HepG2 (cell line): Measurements from ENCODE around the gene ERCC4. TPM values are rescaled to one million over a fixed set of nuclear protein-coding genes. Genes with fewer than 3 reads are reported as not detected.

Experiments used
- ATAC-seq: fragments of 200-7000 bp; cut with Tn5 transposase; 3 replicates; pipeline ENCODE4 v1.9.1; 2020; ENCODE audit warnings: mild to moderate bottlenecking, moderate library complexity
- BruUV-seq: library from RNA; stranded (reverse); fragments of 400-500 nt; replicated peaks from 2 replicates; lab custom pipeline; 2021; lab: Mats Ljungman, UMichigan
- CTCF ChIA-PET: fragments of 300-600 bp; formaldehyde crosslinking; extraction: SDS; loops from one replicate; lab custom pipeline; 2021; ENCODE audit warnings: low total read pairs, inconsistent platforms, low intra/inter-chr PET ratio; lab: Yijun Ruan, JAX
- POLR2A ChIA-PET: fragments of 350-600 bp; sonication (Branson Sonifier 250); formaldehyde crosslinking; loops from one replicate; lab custom pipeline; 2020; ENCODE audit warnings: antibody characterized with exemption, inconsistent platforms; lab: Yijun Ruan, JAX
- DNase-seq: peaks from one replicate; pipeline ENCODE4 v3.0.0-alpha.2; 2015; ENCODE audit warnings: low spot score
- FAIRE-seq: peaks from 3 replicates; lab custom pipeline; 2011; peaks lifted over from hg19 to GRCh38; lab: Jason Lieb, UNC
- H2AFZ ChIP-seq: one replicate; pipeline ENCODE4 v1.6.1; 2011; ENCODE audit warnings: low read length, inconsistent platforms
- H3K27ac ChIP-seq: fragments of 300-600 bp; 3 replicates; pipeline ENCODE4 v1.8.0; 2011; ENCODE audit warnings: mixed run types, mild to moderate bottlenecking, mixed read lengths, low read length, inconsistent platforms; ENCODE audit not compliant: insufficient read depth; ENCODE audit errors: extremely low read length
- H3K27me3 ChIP-seq, 2 experiments: fragments of 200-600 bp in 1 of 2; 2 replicates in 1 of 2; 3 replicates in 1 of 2; pipeline versions ENCODE4 v1.6.0 to v1.8.0; 2011; ENCODE audit warnings: low read length in 2 of 2, mild to moderate bottlenecking in 2 of 2, moderate library complexity in 2 of 2, inconsistent platforms in 1 of 2; ENCODE audit not compliant: insufficient read depth in 2 of 2, control insufficient read depth in 1 of 2
- H3K36me3 ChIP-seq, 2 experiments: fragments of 200-600 bp in 1 of 2; replicated peaks in 1 of 2; 2 replicates in 1 of 2; 3 replicates in 1 of 2; pipeline versions ENCODE4 v1.5.1 to v1.8.0; 2011; ENCODE audit warnings: low read length in 2 of 2, inconsistent platforms in 1 of 2; ENCODE audit not compliant: insufficient read depth in 2 of 2, control insufficient read depth in 1 of 2
- H3K4me1 ChIP-seq: 2 replicates; pipeline ENCODE4 v1.5.1; 2012; ENCODE audit warnings: low read length, inconsistent platforms; ENCODE audit not compliant: insufficient read depth
- H3K4me2 ChIP-seq: 2 replicates; pipeline ENCODE4 v1.6.0; 2011; ENCODE audit warnings: low read depth, low read length, inconsistent platforms
- H3K4me3 ChIP-seq, 3 experiments: fragments of 200-600 bp in 1 of 3; sonication (generic), shearing (Covaris generic) in 1 of 3; replicated peaks in 1 of 3; 2 replicates each; pipeline ENCODE4 v1.5.1; 2011 to 2016; ENCODE audit warnings: low read length in 3 of 3, inconsistent platforms in 2 of 3, low read depth in 2 of 3, mild to moderate bottlenecking in 2 of 3, control low read depth in 1 of 3, mixed read lengths in 1 of 3; ENCODE audit not compliant: insufficient read depth in 1 of 3
- H3K79me2 ChIP-seq: one replicate; pipeline ENCODE4 v1.6.1; 2011; ENCODE audit warnings: low read length, inconsistent platforms; ENCODE audit not compliant: insufficient read depth
- H3K9ac ChIP-seq: 2 replicates; pipeline ENCODE4 v1.6.0; 2011; ENCODE audit warnings: mild to moderate bottlenecking, low read depth, low read length, inconsistent platforms; ENCODE audit not compliant: insufficient read depth
- H3K9me3 ChIP-seq: 2 replicates; pipeline ENCODE4 v1.5.1; 2012; ENCODE audit warnings: mild to moderate bottlenecking, low read length
- H4K20me1 ChIP-seq: 2 replicates; pipeline ENCODE4 v1.6.0; 2011; ENCODE audit warnings: inconsistent platforms, mild to moderate bottlenecking, low read length, moderate library complexity; ENCODE audit not compliant: insufficient read depth
- CREM ChIP-seq, 2 experiments: sonication (generic) in 1 of 2; formaldehyde crosslinking in 1 of 2; IDR thresholded peaks; 2 replicates each; pipeline versions ENCODE4 v1.4.0 to v1.6.1; 2016 to 2020; ENCODE audit warnings: antibody characterized with exemption in 1 of 2, mild to moderate bottlenecking in 1 of 2, missing genetic modification reagents in 1 of 2
- MAFF ChIP-seq: IDR thresholded peaks from 2 replicates; pipeline ENCODE4 v1.6.1; 2011; ENCODE audit warnings: low read depth, low read length, improper control_type of control experiment
- MAFK ChIP-seq, 2 experiments: IDR thresholded peaks in 1 of 2; conservative IDR thresholded peaks in 1 of 2; 2 replicates each; pipeline ENCODE4 v1.6.1; 2011; ENCODE audit warnings: improper control_type of control experiment in 2 of 2, low read length in 2 of 2
- NR2F6 ChIP-seq, 2 experiments: IDR thresholded peaks; 2 replicates each; pipeline ENCODE4 v1.6.1; 2016; ENCODE audit warnings: antibody characterized with exemption in 1 of 2, mild to moderate bottlenecking in 1 of 2
- SP140L ChIP-seq: sonication (generic); formaldehyde crosslinking; IDR thresholded peaks from 2 replicates; pipeline ENCODE4 v1.4.0; 2020; ENCODE audit warnings: missing genetic modification reagents, borderline replicate concordance
- SRSF9 ChIP-seq: fragments of 200-400 bp; formaldehyde crosslinking; IDR thresholded peaks from 2 replicates; pipeline ENCODE4 v1.6.1; 2018; ENCODE audit warnings: borderline replicate concordance, mild to moderate bottlenecking, low read depth, low read length; ENCODE audit not compliant: insufficient read depth, poor library complexity, severe bottlenecking
- ZNF761 ChIP-seq: sonication (generic); formaldehyde crosslinking; conservative IDR thresholded peaks from 2 replicates; pipeline ENCODE4 v1.4.0; 2020; ENCODE audit warnings: mild to moderate bottlenecking, missing genetic modification reagents
- WGBS: methylation state at CpG from one replicate; pipeline ENCODE4 v1.1.6; 2017; ENCODE audit warnings: low lambda C conversion rate; 5-methylcytosine and 5-hydroxymethylcytosine counted together
- in situ Hi-C: cut with HindIII; loops from 2 replicates; pipeline ENCODE4 v1.10.0; 2017; ENCODE audit warnings: low pct_unique_long_range_greater_than_20kb; ENCODE audit not compliant: extremely low pct_ligation_motif_present
- intact Hi-C: fragments of 100-400 bp; cut with micrococcal nuclease; formaldehyde crosslinking; loops from one replicate; pipeline ENCODE4 v1.10.0; 2022; ENCODE audit not compliant: unreplicated experiment
- polyA plus RNA-seq, 8 experiments: library from polyadenylated mRNA; depleted of rRNA in 3 of 8; stranded (reverse) in 7 of 8; unstranded in 1 of 8; fragments of >200 nt; fragmentation: Illumina TruSeq in 4 of 8; extraction: Trizol in 4 of 8; gene quantifications; 2 replicates each; pipeline versions ENCODE4 v1.2.1 to v1.2.3, GENCODE V29; 2011 to 2016; ENCODE audit warnings: low read depth in 4 of 8, missing spikeins in 1 of 8, mixed read lengths in 1 of 8; ENCODE audit not compliant: insufficient read depth in 1 of 8
- total RNA-seq, 5 experiments: library from RNA; depleted of rRNA; stranded (reverse); fragments of >200 nt; fragmentation: Illumina TruSeq; extraction: Trizol; gene quantifications; 2 replicates each; pipeline ENCODE4 v1.2.3, GENCODE V29; 2016; ENCODE audit warnings: low read depth in 1 of 5

ERCC4 gene
- total and polyA plus RNA-seq, 2 of the 13 experiments (the other 11 are each of a cell fraction or from before 2014, with no cell fraction given), result 5.4 to 15.2 TPM

- no peak for TF ChIP-seq SP140L (CRISPR knock-in tag)
- TF ChIP-seq, all 625 proteins: peak for 0
Measured at GRCh38 chr16:13926891-13927290, 6.9 kb downstream of the ERCC4 start (continued).

GRCh38 chr16:13928646-13929045 lies 8.7 kb downstream of the ERCC4 start:
- ChIA-PET POLR2A (no interaction called here), CTCF (no interaction called here)
- no TSS peak for BruUV-seq
- H4K20me1 ChIP-seq, result 0 out of 2 replicates have a peak, but pooled peaks cover 4% of the 10 kb centered on the region
- peak; percentile 9 for TF ChIP-seq SRSF9
- TF ChIP-seq NR2F6 (IDR thresholded peaks at IDR 0.05), result no peak
- no peak for TF ChIP-seq NR2F6 (CRISPR knock-in tag; IDR thresholded peaks at IDR 0.05)
- peak; percentile 94 for TF ChIP-seq MAFF
- no peak for TF ChIP-seq ZNF761 (CRISPR knock-in tag)
- TF ChIP-seq CREM (IDR thresholded peaks at IDR 0.05), result no peak
- TF ChIP-seq CREM (CRISPR knock-in tag; IDR thresholded peaks at IDR 0.05), result no peak
- TF ChIP-seq MAFK (conservative IDR thresholded peaks at IDR 0.05 in 1 of 2, IDR thresholded peaks at IDR 0.05 in 1 of 2; ENCODE audit: low read length in 2 of 2), result peak; percentile 95 to 97
- H3K27ac ChIP-seq, result no peak overlapping the region
- no peaks in the 10 kb centered on the region for H3K4me1 ChIP-seq
- no peak for ATAC-seq
- FAIRE-seq, result no peak
- no peaks in the 10 kb centered on the region for H3K27me3 ChIP-seq
- in situ Hi-C loops, result loop anchor here (10.0 kb wide), 2 partner anchors 286 to 326 kb away; no protein-coding TSS in a partner anchor
- no peak for DNase-seq
- H2AFZ ChIP-seq, result no peak overlapping the region
- H3K4me3 ChIP-seq, result no peak overlapping the region
- no peaks in the 10 kb centered on the region for H3K9me3 ChIP-seq
- no peak overlapping the region for H3K9ac ChIP-seq
- H3K36me3 ChIP-seq, result peaks cover 6 to 20% of the 10 kb centered on the region in 2 experiments; a peak in 4 of 5 replicates
- 94% methylated on average over 3 of the region's 3 CpGs for whole genome bisulfite sequencing
- intact Hi-C loops, result loop anchor here (5.0 to 10.0 kb wide), 2 partner anchors 144 to 206 kb away; partner anchors contain the start of gene MRTFB
- no peaks in the 10 kb centered on the region for H3K79me2 ChIP-seq
- no peak overlapping the region for H3K4me2 ChIP-seq
